ENCODE measurements around the gene GABRR1. TPM values are rescaled to one million over a fixed set of nuclear protein-coding genes. Genes with fewer than 3 reads are reported as not detected.

The GABRR1 gene
- total RNA-seq, 3 donors from 2014 or later (not counting 1 experiment from before 2014, with no cell fraction given), result 0.07 TPM; not detected in 2

DNA sequence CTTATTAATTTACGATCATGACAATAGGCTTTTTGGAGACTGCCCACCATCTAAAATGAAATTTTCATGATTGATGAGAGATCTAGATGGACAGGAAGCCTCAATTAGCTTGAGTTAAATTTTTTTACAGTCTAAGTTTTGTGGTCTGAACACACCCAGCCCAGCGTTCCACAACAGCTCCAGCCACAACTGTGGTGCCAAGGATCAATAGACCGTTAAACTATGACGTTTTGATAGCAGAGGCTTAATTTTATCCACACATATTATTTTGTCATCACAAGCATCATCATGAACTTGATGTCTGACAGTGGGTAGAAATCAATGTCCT lies 5.5 kb upstream of the GABRR1 start:
- Mint-ChIP-seq H3K4me3 (no peak overlapping the region), H3K27me3 (ENCODE audit: low read depth in 2 of 2) (peaks cover 1 to 5% of the 10 kb centered on the region in 2 donors), H3K36me3 (no peaks in the 10 kb centered on the region), H3K9me3 (no peaks in the 10 kb centered on the region), H3K27ac (no peak overlapping the region), H3K4me1 (peaks cover 0 to under 1% of the 10 kb centered on the region in 2 donors)
- TF ChIP-seq, protein P1, sequence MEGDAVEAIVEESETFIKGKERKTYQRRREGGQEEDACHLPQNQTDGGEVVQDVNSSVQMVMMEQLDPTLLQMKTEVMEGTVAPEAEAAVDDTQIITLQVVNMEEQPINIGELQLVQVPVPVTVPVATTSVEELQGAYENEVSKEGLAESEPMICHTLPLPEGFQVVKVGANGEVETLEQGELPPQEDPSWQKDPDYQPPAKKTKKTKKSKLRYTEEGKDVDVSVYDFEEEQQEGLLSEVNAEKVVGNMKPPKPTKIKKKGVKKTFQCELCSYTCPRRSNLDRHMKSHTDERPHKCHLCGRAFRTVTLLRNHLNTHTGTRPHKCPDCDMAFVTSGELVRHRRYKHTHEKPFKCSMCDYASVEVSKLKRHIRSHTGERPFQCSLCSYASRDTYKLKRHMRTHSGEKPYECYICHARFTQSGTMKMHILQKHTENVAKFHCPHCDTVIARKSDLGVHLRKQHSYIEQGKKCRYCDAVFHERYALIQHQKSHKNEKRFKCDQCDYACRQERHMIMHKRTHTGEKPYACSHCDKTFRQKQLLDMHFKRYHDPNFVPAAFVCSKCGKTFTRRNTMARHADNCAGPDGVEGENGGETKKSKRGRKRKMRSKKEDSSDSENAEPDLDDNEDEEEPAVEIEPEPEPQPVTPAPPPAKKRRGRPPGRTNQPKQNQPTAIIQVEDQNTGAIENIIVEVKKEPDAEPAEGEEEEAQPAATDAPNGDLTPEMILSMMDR (IDR thresholded peaks at IDR 0.05), result no peak
- Histone ChIP-seq H3K4me3 (ENCODE audit: low read length) (no peak overlapping the region), H3K4me1 (ENCODE audit: control insufficient read depth, insufficient read depth, low read length) (no peaks in the 10 kb centered on the region), H3K36me3 (ENCODE audit: control insufficient read depth, insufficient read depth, low read length) (no peaks in the 10 kb centered on the region), H3K9me3 (ENCODE audit: control insufficient read depth, insufficient read depth, low read length) (no peaks in the 10 kb centered on the region), H3K27ac (ENCODE audit: low read length) (no peak overlapping the region), H3K27me3 (ENCODE audit: control insufficient read depth, insufficient read depth, low read length) (no peaks in the 10 kb centered on the region)
- 69% methylated on average over 4 of the region's 4 CpGs for WGBS (ENCODE audit: insufficient coverage)
- DNase-seq (no peak), ATAC-seq (no peak)
- intact Hi-C loops (cut with micrococcal nuclease), result no loop called here

DNA sequence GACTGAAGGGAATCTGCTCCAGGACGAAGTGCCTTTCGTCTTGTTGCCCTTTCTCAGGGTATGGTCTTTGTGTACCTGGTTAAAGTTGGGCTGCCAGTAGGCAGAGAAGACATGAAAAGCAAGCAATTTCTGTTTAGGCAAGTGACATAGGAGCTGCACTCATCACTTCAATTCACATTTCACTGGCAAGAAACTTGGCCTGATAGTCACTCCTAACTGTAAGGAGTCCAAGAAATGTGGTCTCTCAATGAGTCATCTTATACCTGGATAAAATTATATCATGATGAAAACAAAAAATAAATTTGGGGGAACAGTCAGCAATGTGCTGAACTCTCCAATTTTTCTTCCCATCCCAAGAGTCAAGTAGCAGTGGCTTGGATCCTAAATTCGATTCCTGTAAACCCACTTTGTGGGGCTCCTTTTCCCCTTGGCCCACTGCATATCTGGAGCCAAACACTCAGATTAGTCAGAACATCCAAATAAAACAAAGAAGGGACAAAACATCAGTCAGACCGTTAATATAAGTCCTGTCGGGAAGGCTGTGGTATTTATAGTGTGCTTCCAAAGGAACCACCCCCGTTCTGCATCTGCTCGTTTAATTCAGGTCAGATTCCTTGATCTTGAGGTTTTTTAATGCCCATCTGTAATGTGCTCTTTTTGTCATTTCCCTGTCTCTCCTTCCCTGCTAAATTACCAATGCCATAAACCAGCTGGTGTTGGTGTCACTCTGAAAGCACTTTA lies 5.0 kb upstream of the GABRR1 start:
- Histone ChIP-seq H3K36me3 (ENCODE audit: control insufficient read depth, insufficient read depth, low read length) (no peaks in the 10 kb centered on the region), H3K27ac (ENCODE audit: low read length) (no peak overlapping the region), H3K4me1 (ENCODE audit: control insufficient read depth, insufficient read depth, low read length) (no peaks in the 10 kb centered on the region), H3K9me3 (ENCODE audit: control insufficient read depth, insufficient read depth, low read length) (no peaks in the 10 kb centered on the region), H3K27me3 (ENCODE audit: control insufficient read depth, insufficient read depth, low read length) (peaks cover 2% of the 10 kb centered on the region), H3K4me3 (ENCODE audit: low read length) (no peak overlapping the region)
- DNase-seq, result no peak
- WGBS (ENCODE audit: insufficient coverage), result 92% methylated on average over 7 of the region's 7 CpGs
- Mint-ChIP-seq H3K4me3 (no peak overlapping the region), H3K27ac (no peak overlapping the region), H3K27me3 (ENCODE audit: low read depth in 2 of 2) (peaks cover 7 to 9% of the 10 kb centered on the region in 2 donors), H3K4me1 (peaks cover 0 to 6% of the 10 kb centered on the region in 2 donors), H3K36me3 (no peaks in the 10 kb centered on the region), H3K9me3 (no peaks in the 10 kb centered on the region)
- TF ChIP-seq, protein P1 (IDR thresholded peaks at IDR 0.05), result no peak
- ATAC-seq, result no peak
- intact Hi-C loops (cut with micrococcal nuclease), result no loop called here

DNA sequence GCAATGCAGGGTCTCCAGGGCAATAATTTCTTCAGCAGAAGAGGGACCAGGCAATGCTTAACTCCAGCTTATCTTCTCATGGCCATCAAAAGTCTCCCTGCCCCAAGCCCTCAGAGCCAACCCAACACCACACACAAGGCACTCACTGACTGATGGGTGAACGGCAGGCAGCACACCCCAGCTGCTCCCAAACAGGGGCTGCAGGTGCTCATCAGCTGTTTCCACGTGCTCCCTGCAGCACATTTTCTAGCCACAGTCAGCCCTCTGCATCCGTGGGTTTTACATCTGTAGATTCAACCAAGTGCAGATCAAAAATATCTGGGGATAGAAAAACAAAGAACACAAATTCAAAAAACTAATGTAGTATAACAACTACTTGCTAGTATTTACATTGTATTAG lies 4.0 kb upstream of the GABRR1 start:
- TF ChIP-seq, protein P1 (IDR thresholded peaks at IDR 0.05), result no peak
- Histone ChIP-seq H3K4me3 (ENCODE audit: low read length) (no peak overlapping the region), H3K4me1 (ENCODE audit: control insufficient read depth, insufficient read depth, low read length) (no peaks in the 10 kb centered on the region), H3K36me3 (ENCODE audit: control insufficient read depth, insufficient read depth, low read length) (no peaks in the 10 kb centered on the region), H3K9me3 (ENCODE audit: control insufficient read depth, insufficient read depth, low read length) (no peaks in the 10 kb centered on the region), H3K27ac (ENCODE audit: low read length) (no peak overlapping the region), H3K27me3 (ENCODE audit: control insufficient read depth, insufficient read depth, low read length) (peaks cover 2% of the 10 kb centered on the region)
- no peak for DNase-seq
- intact Hi-C loops (cut with micrococcal nuclease), result no loop called here
- no peak for ATAC-seq
- no peak overlapping the region for H3K4me3 Mint-ChIP-seq
- H3K27me3 Mint-ChIP-seq (ENCODE audit: low read depth in 2 of 2), result peaks cover 8 to 9% of the 10 kb centered on the region in 2 donors
- no peaks in the 10 kb centered on the region for H3K36me3 Mint-ChIP-seq
- 16% methylated on average over 3 of the region's 3 CpGs for WGBS (ENCODE audit: insufficient coverage)
- H3K9me3 Mint-ChIP-seq, result no peaks in the 10 kb centered on the region
- H3K27ac Mint-ChIP-seq, result no peak overlapping the region
- H3K4me1 Mint-ChIP-seq, result peaks cover 0 to 7% of the 10 kb centered on the region in 2 donors

DNA sequence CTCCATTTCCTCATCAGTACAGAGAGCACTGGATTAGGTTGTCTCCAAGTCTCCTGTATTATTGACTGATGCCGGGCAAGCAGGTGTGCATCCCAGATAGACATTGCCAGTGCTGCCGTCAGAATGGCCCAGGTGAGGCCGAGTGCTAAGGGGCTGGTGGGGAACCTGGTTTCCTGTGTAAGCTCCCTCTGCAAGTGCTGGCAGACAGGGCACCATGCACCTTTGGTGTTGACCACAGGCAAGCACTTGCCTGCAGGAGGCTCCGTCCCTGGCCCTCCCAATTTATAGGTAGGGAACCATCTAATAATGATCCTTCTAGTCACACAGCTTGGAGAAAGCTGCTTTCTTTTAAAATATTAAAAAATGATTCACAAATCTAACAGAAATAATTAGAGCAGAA lies 747 bp downstream of the GABRR1 start:
- 71% methylated on average over 4 of the region's 4 CpGs for whole genome bisulfite sequencing (ENCODE audit: insufficient coverage)
- intact Hi-C loops (cut with micrococcal nuclease), result no loop called here

More for the DNA sequence above, 747 bp downstream of the GABRR1 start:
- Mint-ChIP-seq H3K27ac (no peak overlapping the region), H3K36me3 (no peaks in the 10 kb centered on the region), H3K4me1 (peaks cover 0 to 7% of the 10 kb centered on the region in 2 donors), H3K4me3 (no peak overlapping the region), H3K27me3 (ENCODE audit: low read depth in 2 of 2) (peaks cover 8 to 9% of the 10 kb centered on the region in 2 donors), H3K9me3 (no peaks in the 10 kb centered on the region)
- no peaks in the 10 kb centered on the region for H3K9me3 ChIP-seq (ENCODE audit: control insufficient read depth, insufficient read depth, low read length)
- DNase-seq (no peak), ATAC-seq (no peak)
- H3K27me3 ChIP-seq (ENCODE audit: control insufficient read depth, insufficient read depth, low read length), result peaks cover 2% of the 10 kb centered on the region
- TF ChIP-seq, protein P1 (IDR thresholded peaks at IDR 0.05), result no peak
- no peak overlapping the region for H3K4me3 ChIP-seq (ENCODE audit: low read length)
- no peaks in the 10 kb centered on the region for H3K4me1 ChIP-seq (ENCODE audit: control insufficient read depth, insufficient read depth, low read length)
- H3K27ac ChIP-seq (ENCODE audit: low read length), result no peak overlapping the region
- H3K36me3 ChIP-seq (ENCODE audit: control insufficient read depth, insufficient read depth, low read length), result no peaks in the 10 kb centered on the region
